Left ventricle myocardium inferior (tissue), 1 donor: ENCODE results near the gene DUSP6. TPM values are rescaled to one million over a fixed set of nuclear protein-coding genes. Genes with fewer than 3 reads are reported as not detected.

Experiments
- DNase-seq: peaks from one replicate; pipeline ENCODE4 v3.0.0-alpha.2; 2020
- H3K27ac ChIP-seq: fragments of 200-600 bp; replicated peaks from 2 replicates; pipeline ENCODE4 v1.8.0; 2021
- H3K27me3 ChIP-seq: fragments of 200-600 bp; 2 replicates; pipeline ENCODE4 v1.8.0; 2021; ENCODE audit warnings: low read depth
- H3K36me3 ChIP-seq: fragments of 200-600 bp; 2 replicates; pipeline ENCODE4 v1.8.0; 2021
- H3K4me1 ChIP-seq: fragments of 200-600 bp; 2 replicates; pipeline ENCODE4 v1.8.0; 2021
- H3K4me3 ChIP-seq: fragments of 200-600 bp; 2 replicates; pipeline ENCODE4 v1.8.0; 2021; ENCODE audit warnings: mild to moderate bottlenecking, moderate library complexity
- H3K9me3 ChIP-seq: fragments of 200-600 bp; replicated peaks from 2 replicates; pipeline ENCODE4 v1.8.0; 2021
- intact Hi-C: fragments of 100-400 bp; cut with micrococcal nuclease; formaldehyde crosslinking; loops from one replicate; pipeline ENCODE4 v1.11.0; 2022
- total RNA-seq: library from RNA; stranded (reverse); fragmentation: NEBNext Ultra II Directional; extraction: Animal tissue kit (Norgen Biotek cat#: 25700); gene quantifications from one replicate; pipeline ENCODE4 v1.2.1, GENCODE V29; 2021
- TF ChIP-seq, protein P1 (sequence below): fragments of 200-600 bp; IDR thresholded peaks from 2 replicates; pipeline ENCODE4 v1.8.0; 2021; ENCODE audit warnings: antibody characterized with exemption, mild to moderate bottlenecking, borderline replicate concordance
- donor health status: DM: no; HTN: yes; CAD: no; lungs with severe emphysema.

DUSP6 gene
- total RNA-seq, 1 donor from 2014 or later = 16.1 TPM

DNA sequence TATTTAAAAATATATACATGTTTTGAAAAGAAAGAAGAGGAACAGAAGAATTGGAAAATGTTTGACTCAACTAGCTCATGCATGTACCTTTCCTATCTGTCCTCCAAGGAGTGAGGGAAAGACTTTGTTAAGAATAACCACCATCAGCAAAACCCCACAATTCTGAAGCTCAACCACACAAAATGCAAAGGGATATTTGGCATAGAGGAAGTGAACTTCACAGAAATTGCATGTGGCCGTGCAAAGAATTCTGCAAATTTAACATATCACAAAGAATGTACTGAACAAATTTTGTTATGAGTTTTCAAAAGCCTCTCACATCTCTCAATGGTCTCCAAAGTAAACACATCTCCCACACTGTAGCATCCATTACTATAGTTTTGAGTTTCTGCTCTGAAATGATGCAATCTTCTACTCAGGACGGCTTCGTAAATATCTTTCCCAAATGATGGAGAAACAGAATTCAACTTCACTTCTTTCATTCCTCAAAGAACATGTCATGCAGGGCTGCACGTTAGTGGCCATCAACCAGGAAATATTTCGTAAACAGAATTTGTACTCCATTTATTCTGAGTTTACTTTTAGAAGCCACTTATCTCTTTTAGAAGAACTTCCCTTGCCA is 17.6 kb downstream of the DUSP6 start:
- intact Hi-C loops = no loop called here

DNA sequence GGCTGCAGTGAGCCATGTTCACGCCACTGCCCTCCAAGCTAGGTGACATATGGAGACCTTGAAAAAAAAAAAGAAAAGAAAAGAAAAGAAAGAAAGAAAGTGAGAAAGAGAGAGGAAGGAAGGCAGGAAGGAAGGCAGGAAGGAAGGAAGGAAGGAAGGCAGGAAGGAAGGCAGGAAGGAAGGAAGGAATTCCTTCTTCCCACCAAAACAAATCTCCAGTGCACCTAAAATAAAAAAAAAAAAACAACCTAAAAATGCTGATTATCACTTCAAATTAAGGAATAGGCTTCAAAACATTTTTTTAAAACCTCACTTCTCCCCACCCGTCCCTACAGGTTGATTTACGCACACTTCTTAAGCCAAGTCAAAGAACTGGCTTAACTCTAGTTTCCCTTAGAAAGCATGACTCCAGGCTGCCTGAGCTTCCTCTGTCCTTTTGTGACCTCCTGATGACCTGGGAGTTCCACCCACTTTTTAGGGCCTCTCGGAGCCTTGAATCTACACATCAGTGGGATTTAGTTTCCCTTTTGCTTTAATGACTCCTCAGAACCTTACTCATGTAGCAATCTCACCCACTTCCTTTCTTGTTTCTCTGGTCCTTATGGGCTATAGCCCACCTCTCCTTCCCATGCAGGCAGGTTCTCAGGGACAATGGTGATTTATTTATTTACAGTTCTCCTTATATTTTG is 18.6 kb downstream of the DUSP6 start:
- intact Hi-C loops = no loop called here
- Histone ChIP-seq H3K36me3 (no peaks in the 10 kb centered on the region), H3K27ac (peak overlapping the region; percentile 54), H3K27me3 (no peaks in the 10 kb centered on the region), H3K4me3 (no peak overlapping the region), H3K4me1 (peaks cover 21% of the 10 kb centered on the region), H3K9me3 (peaks cover 17% of the 10 kb centered on the region)
- no peak for DNase-seq
- TF ChIP-seq, protein P1, sequence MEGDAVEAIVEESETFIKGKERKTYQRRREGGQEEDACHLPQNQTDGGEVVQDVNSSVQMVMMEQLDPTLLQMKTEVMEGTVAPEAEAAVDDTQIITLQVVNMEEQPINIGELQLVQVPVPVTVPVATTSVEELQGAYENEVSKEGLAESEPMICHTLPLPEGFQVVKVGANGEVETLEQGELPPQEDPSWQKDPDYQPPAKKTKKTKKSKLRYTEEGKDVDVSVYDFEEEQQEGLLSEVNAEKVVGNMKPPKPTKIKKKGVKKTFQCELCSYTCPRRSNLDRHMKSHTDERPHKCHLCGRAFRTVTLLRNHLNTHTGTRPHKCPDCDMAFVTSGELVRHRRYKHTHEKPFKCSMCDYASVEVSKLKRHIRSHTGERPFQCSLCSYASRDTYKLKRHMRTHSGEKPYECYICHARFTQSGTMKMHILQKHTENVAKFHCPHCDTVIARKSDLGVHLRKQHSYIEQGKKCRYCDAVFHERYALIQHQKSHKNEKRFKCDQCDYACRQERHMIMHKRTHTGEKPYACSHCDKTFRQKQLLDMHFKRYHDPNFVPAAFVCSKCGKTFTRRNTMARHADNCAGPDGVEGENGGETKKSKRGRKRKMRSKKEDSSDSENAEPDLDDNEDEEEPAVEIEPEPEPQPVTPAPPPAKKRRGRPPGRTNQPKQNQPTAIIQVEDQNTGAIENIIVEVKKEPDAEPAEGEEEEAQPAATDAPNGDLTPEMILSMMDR = no peak

More for the DNA sequence above, 17.6 kb downstream of the DUSP6 start:
- TF ChIP-seq, protein P1 = no peak
- peaks cover 25% of the 10 kb centered on the region for H3K4me1 ChIP-seq
- no peak for DNase-seq
- peak overlapping the region; percentile 54 for H3K27ac ChIP-seq
- no peaks in the 10 kb centered on the region for H3K36me3 ChIP-seq
- H3K4me3 ChIP-seq = no peak overlapping the region
- peaks cover 17% of the 10 kb centered on the region for H3K9me3 ChIP-seq
- H3K27me3 ChIP-seq = no peaks in the 10 kb centered on the region

DNA sequence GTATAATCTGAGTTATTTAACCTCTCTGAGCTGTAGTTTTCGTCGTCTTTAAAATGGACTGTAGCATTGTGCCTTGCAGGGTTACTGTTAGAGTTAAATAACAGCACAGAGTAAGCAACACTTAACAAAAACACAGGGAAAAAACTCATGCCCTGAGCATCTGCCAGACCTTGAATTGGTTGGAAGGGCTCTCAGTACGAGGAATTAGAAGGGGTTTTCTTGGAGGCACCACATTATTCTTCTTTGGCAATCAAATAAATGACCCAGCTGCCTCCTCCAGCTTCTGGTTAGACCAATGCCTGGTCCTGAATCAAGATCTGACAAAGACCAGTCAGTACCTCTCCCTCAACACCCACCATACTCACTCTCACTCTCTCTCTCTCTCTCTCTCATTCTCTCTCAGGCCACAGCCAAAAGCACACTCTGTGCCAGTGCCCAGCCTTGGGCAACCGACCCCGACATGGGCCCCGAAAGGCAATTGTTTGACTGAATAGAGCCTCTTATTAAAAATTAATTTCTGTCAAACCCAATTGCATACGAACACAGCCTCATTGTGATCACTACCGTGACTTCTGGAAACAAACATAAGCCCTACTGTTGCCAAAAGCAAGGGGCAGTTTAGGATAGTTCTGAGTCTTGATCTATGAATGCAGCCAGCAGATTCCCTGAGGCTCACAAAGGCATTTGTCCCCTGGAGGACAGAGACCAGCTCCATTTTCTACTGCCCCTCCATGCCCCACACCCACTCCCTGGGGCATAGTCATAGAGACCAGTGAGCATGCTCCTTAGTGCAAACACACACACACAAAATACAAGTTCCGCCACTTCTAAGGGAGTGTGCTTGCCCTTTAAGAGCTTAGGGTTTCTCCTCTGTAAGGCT is 23.9 kb downstream of the DUSP6 start:
- Histone ChIP-seq H3K36me3 (no peaks in the 10 kb centered on the region), H3K27ac (peak overlapping the region; percentile 6), H3K9me3 (peaks cover 17% of the 10 kb centered on the region), H3K4me1 (peaks cover 30% of the 10 kb centered on the region), H3K27me3 (no peaks in the 10 kb centered on the region), H3K4me3 (no peak overlapping the region)
- no peak for DNase-seq
- TF ChIP-seq, protein P1 = no peak
- intact Hi-C loops = no loop called here

DNA sequence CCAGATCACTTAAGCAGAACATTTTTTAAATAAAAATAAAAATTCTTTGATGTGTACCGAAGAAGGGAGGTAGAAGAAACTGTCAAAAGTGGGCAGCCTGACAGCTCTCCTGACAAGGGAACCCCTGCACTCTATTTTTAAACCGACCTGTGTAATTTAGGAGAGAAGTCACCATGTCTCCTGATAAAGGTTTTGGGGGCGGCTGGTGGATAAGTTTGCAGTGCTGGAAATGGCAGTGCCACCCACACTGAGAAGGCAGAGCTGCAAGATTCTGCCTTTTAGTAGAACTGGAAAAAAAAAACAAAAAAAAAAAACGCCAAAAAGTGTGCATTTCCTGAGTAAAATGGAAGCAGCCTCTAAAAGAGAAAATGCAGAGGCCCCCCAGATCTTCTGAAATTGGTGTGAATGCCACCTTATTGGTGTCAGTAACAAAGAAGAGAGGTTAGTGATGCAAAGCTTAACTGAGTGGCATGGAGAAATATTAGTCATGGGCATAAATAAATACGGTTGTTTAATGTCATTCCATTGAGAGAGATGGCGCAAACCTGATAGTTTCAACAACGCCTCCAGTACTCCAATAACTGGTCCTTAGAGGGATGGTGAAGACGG is 24.7 kb downstream of the DUSP6 start:
- Histone ChIP-seq H3K9me3 (peaks cover 17% of the 10 kb centered on the region), H3K27me3 (no peaks in the 10 kb centered on the region), H3K4me3 (no peak overlapping the region), H3K4me1 (peaks cover 26% of the 10 kb centered on the region), H3K27ac (peak overlapping the region; percentile 6), H3K36me3 (no peaks in the 10 kb centered on the region)
- TF ChIP-seq, protein P1 = no peak
- DNase-seq = no peak
- intact Hi-C loops = no loop called here

DNA sequence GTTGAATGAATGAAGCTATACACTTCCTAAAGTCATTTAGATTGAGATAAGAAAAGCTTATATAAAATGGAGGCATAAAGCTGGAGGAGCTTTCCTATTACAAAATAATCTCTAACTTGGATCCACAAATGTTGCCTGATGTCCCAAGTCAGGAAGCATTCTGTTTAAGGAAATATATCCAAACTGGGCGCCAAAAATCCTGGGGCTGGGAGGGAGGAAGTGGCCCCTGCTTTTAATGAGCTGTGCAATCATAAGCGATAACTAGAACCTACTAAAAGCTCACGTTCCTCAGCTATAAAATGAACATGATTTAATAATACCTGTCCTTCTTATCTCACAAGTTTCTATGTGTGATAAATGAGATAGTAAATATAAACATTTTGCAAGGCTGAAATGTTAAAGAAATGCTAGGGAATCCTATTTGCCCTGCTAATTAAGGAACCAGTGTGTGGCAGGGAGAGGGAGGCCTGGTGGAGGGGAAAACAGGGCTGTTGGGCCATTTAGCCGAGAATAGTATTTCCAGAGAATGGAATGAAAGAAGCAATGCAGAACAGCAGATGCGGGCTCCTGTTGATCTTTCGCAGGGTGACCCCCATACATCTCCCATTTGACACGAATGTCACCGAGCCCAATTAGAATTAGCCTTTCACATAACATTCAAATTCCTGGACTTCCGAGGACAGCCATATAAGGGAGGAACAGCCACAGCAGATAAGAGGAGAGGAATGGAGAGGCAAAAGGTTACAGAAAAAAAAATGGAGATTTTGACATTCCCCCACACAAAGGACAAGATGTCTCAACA is 25.9 kb downstream of the DUSP6 start:
- peaks cover 14% of the 10 kb centered on the region for H3K9me3 ChIP-seq
- no peaks in the 10 kb centered on the region for H3K27me3 ChIP-seq
- peak overlapping the region; percentile 67 for H3K27ac ChIP-seq
- TF ChIP-seq, protein P1 = no peak
- H3K4me1 ChIP-seq = peaks cover 26% of the 10 kb centered on the region
- no peaks in the 10 kb centered on the region for H3K36me3 ChIP-seq
- intact Hi-C loops = no loop called here
- no peak overlapping the region for H3K4me3 ChIP-seq
- DNase-seq = no peak
